Gastroesophageal sphincter (tissue), 4 donors: Measurements from ENCODE around the gene SMAD3. TPM values are rescaled to one million over a fixed set of nuclear protein-coding genes. Genes with fewer than 3 reads are reported as not detected.

ENCODE experiments used
- ATAC-seq: fragments of 150-250 bp; one replicate; pipeline ENCODE4 v1.9.1; 2016; ENCODE audit warnings: mild to moderate bottlenecking, moderate library complexity
- H3K27ac ChIP-seq, 4 donors: fragments of 200-600 bp; sonication (generic) in 3 of 4; 1 replicate in 3 of 4; 2 replicates in 1 of 4; pipeline ENCODE4 v1.5.1; 2016 to 2019
- H3K27me3 ChIP-seq: fragments of 200-600 bp; sonication (generic); one replicate; pipeline ENCODE4 v1.5.1; 2019
- H3K36me3 ChIP-seq, 2 donors: fragments of 200-600 bp; sonication (generic); one replicate each; pipeline ENCODE4 v1.5.1; 2019; ENCODE audit warnings: control low read depth in 1 of 2
- H3K4me1 ChIP-seq, 3 donors: fragments of 200-600 bp; sonication (generic); 1 replicate in 2 of 3; 2 replicates in 1 of 3; pipeline ENCODE4 v1.5.1; 2016 to 2019; ENCODE audit warnings: control low read depth in 2 of 3
- H3K4me3 ChIP-seq, 2 donors: fragments of 200-600 bp; sonication (generic); one replicate each; pipeline ENCODE4 v1.5.1; 2019; ENCODE audit warnings: mild to moderate bottlenecking in 1 of 2, moderate library complexity in 1 of 2
- H3K9me3 ChIP-seq, 3 donors: fragments of 200-600 bp; sonication (generic); one replicate each; pipeline ENCODE4 v1.5.1; 2017 to 2019; ENCODE audit warnings: control low read depth in 2 of 3
- CTCF ChIP-seq, 4 experiments: fragments of 200-600 bp in 2 of 4; fragments of 450-650 bp in 2 of 4; sonication (generic) in 1 of 4; IDR thresholded peaks; one replicate each; pipeline ENCODE4 v1.5.1; 2017 to 2019; ENCODE audit warnings: antibody characterized with exemption in 4 of 4, mild to moderate bottlenecking in 2 of 4, moderate library complexity in 2 of 4
- EP300 ChIP-seq: sonication (generic); formaldehyde crosslinking; IDR thresholded peaks from one replicate; pipeline ENCODE4 v1.6.1; 2017; ENCODE audit warnings: antibody characterized with exemption, mild to moderate bottlenecking
- POLR2A ChIP-seq, 2 donors: fragments of 450-650 bp; IDR thresholded peaks; one replicate each; pipeline ENCODE4 v1.6.1; 2017; ENCODE audit warnings: antibody characterized with exemption in 2 of 2, mild to moderate bottlenecking in 2 of 2, moderate library complexity in 1 of 2
- POLR2AphosphoS5 ChIP-seq: sonication (generic); formaldehyde crosslinking; IDR thresholded peaks from one replicate; pipeline ENCODE4 v1.6.1; 2017; ENCODE audit warnings: antibody characterized with exemption
- WGBS, 2 donors: methylation state at CpG; one replicate each; pipeline ENCODE4 v1.1.5; 2018; ENCODE audit warnings: low coverage in 1 of 2; 5-methylcytosine and 5-hydroxymethylcytosine counted together
- total RNA-seq, 4 donors: library from RNA; depleted of rRNA; stranded (reverse); fragments of >200 nt; gene quantifications; one replicate each; pipeline ENCODE4 v1.1.0, GENCODE V29; 2016

Gene SMAD3
- total RNA-seq, 4 donors from 2014 or later, result 19.8 to 30.6 (median 25.9) TPM

GRCh38 chr15:67193223-67193990, 128.0 kb downstream of the SMAD3 start:
- WGBS, 2 donors, result 42 to 45% methylated on average over 8 to 12 of the region's 12 CpGs

GRCh38 chr15:67194171-67195114, 129.0 kb downstream of the SMAD3 start:
- 60 to 76% methylated on average over 6 to 7 of the region's 9 CpGs for WGBS, 2 donors
- no peaks in the 10 kb centered on the region for H3K9me3 ChIP-seq
- H3K27ac ChIP-seq, result peak overlapping the region in 3 of 4 donors; percentile 67 to 83 (median 73)
- H3K36me3 ChIP-seq, result peaks cover 0 to 31% of the 10 kb centered on the region in 2 donors
- no peaks in the 10 kb centered on the region for H3K27me3 ChIP-seq
- H3K4me3 ChIP-seq, result no peak overlapping the region
- peaks cover 3 to 58% (median 26%) of the 10 kb centered on the region in 3 donors for H3K4me1 ChIP-seq
- TF ChIP-seq EP300 (no peak), CTCF (IDR thresholded peaks at IDR 0.05) (no peak), POLR2A (IDR thresholded peaks at IDR 0.05) (no peak), POLR2AphosphoS5 (no peak)
- peak; percentile 50 for ATAC-seq

More at GRCh38 chr15:67193223-67193990, 128.0 kb downstream of the SMAD3 start:
- H3K27me3 ChIP-seq, result no peaks in the 10 kb centered on the region
- peaks cover 0 to 42% of the 10 kb centered on the region in 2 donors for H3K36me3 ChIP-seq
- H3K4me3 ChIP-seq, result no peak overlapping the region
- H3K4me1 ChIP-seq, result peaks cover 3 to 67% (median 35%) of the 10 kb centered on the region in 3 donors
- TF ChIP-seq EP300, result no peak
- no peak for TF ChIP-seq POLR2A (IDR thresholded peaks at IDR 0.05)
- peak; percentile 32 for TF ChIP-seq POLR2AphosphoS5
- ATAC-seq, result peak; percentile 18
- peak overlapping the region in 3 of 4 donors; percentile 67 to 83 (median 73) for H3K27ac ChIP-seq
- H3K9me3 ChIP-seq, result no peaks in the 10 kb centered on the region

GRCh38 chr15:67195305-67195704, 129.9 kb downstream of the SMAD3 start:
- Histone ChIP-seq H3K9me3 (no peaks in the 10 kb centered on the region), H3K4me1 (peaks cover 3 to 58% (median 21%) of the 10 kb centered on the region in 3 donors), H3K4me3 (no peak overlapping the region), H3K27me3 (no peaks in the 10 kb centered on the region), H3K27ac (peak overlapping the region in 3 of 4 donors; percentile 49 to 83 (median 73)), H3K36me3 (peaks cover 0 to 23% of the 10 kb centered on the region in 2 donors)
- no peak for ATAC-seq
- no peak for TF ChIP-seq POLR2AphosphoS5
- TF ChIP-seq CTCF (IDR thresholded peaks at IDR 0.05), result no peak
- TF ChIP-seq POLR2A (IDR thresholded peaks at IDR 0.05), result no peak
- TF ChIP-seq EP300, result no peak
- 90 to 100% methylated on average over 3 of the region's 3 CpGs for WGBS, 2 donors

- H3K27me3 ChIP-seq, result no peaks in the 10 kb centered on the region
- no peak for ATAC-seq
- H3K4me3 ChIP-seq, result no peak overlapping the region
- H3K4me1 ChIP-seq, result peaks cover 3 to 59% (median 19%) of the 10 kb centered on the region in 3 donors
- WGBS, 2 donors, result 83 to 84% methylated on average over 5 to 6 of the region's 6 CpGs
- H3K27ac ChIP-seq, result peak overlapping the region in 2 of 4 donors; percentile 26 to 47
- peaks cover 0 to 14% of the 10 kb centered on the region in 2 donors for H3K36me3 ChIP-seq
- no peaks in the 10 kb centered on the region for H3K9me3 ChIP-seq
- TF ChIP-seq POLR2AphosphoS5 (no peak), EP300 (no peak), POLR2A (IDR thresholded peaks at IDR 0.05) (no peak), CTCF (IDR thresholded peaks at IDR 0.05) (no peak)
Measured at GRCh38 chr15:67196222-67196621, 130.8 kb downstream of the SMAD3 start.

- H3K27me3 ChIP-seq, result no peaks in the 10 kb centered on the region
- peaks cover 3 to 59% (median 19%) of the 10 kb centered on the region in 3 donors for H3K4me1 ChIP-seq
- H3K4me3 ChIP-seq, result no peak overlapping the region
- WGBS, 2 donors, result 52 to 62% methylated on average over 5 to 8 of the region's 8 CpGs
- H3K36me3 ChIP-seq, result peaks cover 0 to 14% of the 10 kb centered on the region in 2 donors
- H3K9me3 ChIP-seq, result no peaks in the 10 kb centered on the region
- peak; percentile 46 for ATAC-seq
- TF ChIP-seq EP300, result no peak
- no peak for TF ChIP-seq CTCF (IDR thresholded peaks at IDR 0.05)
- no peak for TF ChIP-seq POLR2AphosphoS5
- no peak for TF ChIP-seq POLR2A (IDR thresholded peaks at IDR 0.05)
- peak overlapping the region in 3 of 4 donors; percentile 17 to 47 (median 26) for H3K27ac ChIP-seq
Measured at GRCh38 chr15:67196672-67197363, 131.4 kb downstream of the SMAD3 start.
